ENCODE measurements around the gene RIOK3.

DNA sequence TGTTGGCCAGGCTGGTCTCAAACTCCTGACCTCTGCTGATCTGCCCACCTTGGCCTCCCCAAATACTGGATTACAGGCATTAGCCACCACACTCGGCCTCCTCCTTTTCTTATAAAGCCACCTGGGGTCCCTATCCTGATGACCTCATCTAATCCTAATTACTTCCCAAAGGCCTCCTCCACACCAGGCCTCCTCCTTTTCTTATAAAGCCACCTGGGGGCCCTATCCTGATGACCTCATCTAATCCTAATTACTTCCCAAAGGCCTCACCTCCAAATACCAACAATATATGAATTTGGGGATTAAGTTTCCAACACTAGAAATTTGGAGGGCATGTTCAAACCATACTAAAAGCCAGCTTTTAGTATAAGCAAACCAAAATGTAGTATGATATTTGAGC is 40.6 kb downstream of the RIOK3 start:
- no peak for TF ChIP-seq CTCF (conservative IDR thresholded peaks at IDR 0.05; ENCODE audit: low read depth, low read length)
- no peak for TF ChIP-seq EZH2phosphoT487 (IDR thresholded peaks at IDR 0.05; ENCODE audit: borderline replicate concordance, low read length)
